Measurements from ENCODE around the gene GNAQ. TPM values are rescaled to one million over a fixed set of nuclear protein-coding genes. Genes with fewer than 3 reads are reported as not detected.

Gene GNAQ
- total RNA-seq, 5 donors from 2014 or later (not counting 1 experiment from before 2014, with no cell fraction given) = 29.3 to 48.4 (median 38.3) TPM

- Histone ChIP-seq H3K4me1 (ENCODE audit: control insufficient read depth in 1 of 2, extremely low read depth in 1 of 2, insufficient read depth in 2 of 2, low read length in 2 of 2) (peaks cover 2 to 21% of the 10 kb centered on the region in 2 experiments), H3K27ac (ENCODE audit: low read length) (no peak overlapping the region), H3K4me3 (ENCODE audit: control insufficient read depth in 1 of 2, extremely low read depth in 1 of 2, low read length in 1 of 2) (no peak overlapping the region), H3K27me3 (replicated peaks in 1 of 2; ENCODE audit: control insufficient read depth in 2 of 2, extremely low read depth in 1 of 2, insufficient read depth in 2 of 2, low read length in 1 of 2) (no peaks in the 10 kb centered on the region), H3K36me3 (ENCODE audit: control insufficient read depth in 2 of 2, extremely low read depth in 1 of 2, insufficient read depth in 1 of 2, low read length in 1 of 2) (peaks cover 0 to 3% of the 10 kb centered on the region in 2 donors), H3K9me3 (no peaks in the 10 kb centered on the region)
- ChIA-PET POLR2A (interaction anchor here in 1 of 2 donors (0.6 kb wide), 1 partner anchor 97 kb away, joined by 3 read pairs; no protein-coding TSS in a partner anchor), CTCF (interaction anchor here (1.2 to 1.8 kb wide), 3 partner anchors 26 to 32 kb away, joined by 3 to 5 read pairs (median 5); no protein-coding TSS in a partner anchor)
- H3K4me3 Mint-ChIP-seq = no peak overlapping the region
- peaks cover 64 to 79% (median 72%) of the 10 kb centered on the region in 3 donors for H3K4me1 Mint-ChIP-seq
- no peak for ATAC-seq (replicated peaks in 1 of 4)
- H3K36me3 Mint-ChIP-seq = peaks cover 10% of the 10 kb centered on the region
- H3K27me3 Mint-ChIP-seq = no peaks in the 10 kb centered on the region
- H3K9me3 Mint-ChIP-seq = no peaks in the 10 kb centered on the region
- no peak for DNase-seq
- H3K27ac Mint-ChIP-seq = no peak overlapping the region
- 100% methylated on average over 2 of the region's 4 CpGs for WGBS (ENCODE audit: insufficient coverage)
Observed at GRCh38 chr9:78003730-78004129, 27.9 kb downstream of the GNAQ start.

GRCh38 chr9:78001946-78002731, 29.5 kb downstream of the GNAQ start:
- no peak for DNase-seq
- H3K9me3 ChIP-seq = no peaks in the 10 kb centered on the region
- H3K9me3 Mint-ChIP-seq = no peaks in the 10 kb centered on the region
- H3K27ac ChIP-seq (ENCODE audit: low read length) = no peak overlapping the region
- no peak overlapping the region for H3K4me3 Mint-ChIP-seq
- H3K36me3 Mint-ChIP-seq = peaks cover 20% of the 10 kb centered on the region
- no peaks in the 10 kb centered on the region for H3K27me3 Mint-ChIP-seq
- POLR2A ChIA-PET = interaction anchor here in 1 of 2 donors (0.7 kb wide), 1 partner anchor 676 kb away, joined by 3 read pairs; no protein-coding TSS in a partner anchor
- ATAC-seq (replicated peaks in 1 of 4) = no peak
- no peaks in the 10 kb centered on the region for H3K27me3 ChIP-seq (replicated peaks in 1 of 2; ENCODE audit: control insufficient read depth in 2 of 2, extremely low read depth in 1 of 2, insufficient read depth in 2 of 2, low read length in 1 of 2)
- CTCF ChIA-PET = interaction anchor here in 1 of 2 donors (0.7 to 0.8 kb wide), 4 partner anchors 17 to 160 kb away, joined by 3 read pairs; no protein-coding TSS in a partner anchor
- 83% methylated on average over 2 of the region's 4 CpGs for WGBS (ENCODE audit: insufficient coverage)
- peaks cover 0 to 3% of the 10 kb centered on the region in 2 donors for H3K36me3 ChIP-seq (ENCODE audit: control insufficient read depth in 2 of 2, extremely low read depth in 1 of 2, insufficient read depth in 1 of 2, low read length in 1 of 2)
- no peak overlapping the region for H3K4me3 ChIP-seq (ENCODE audit: control insufficient read depth in 1 of 2, extremely low read depth in 1 of 2, low read length in 1 of 2)
- H3K27ac Mint-ChIP-seq = peak overlapping the region in 1 of 2 donors; percentile 11
- H3K4me1 ChIP-seq (ENCODE audit: control insufficient read depth in 1 of 2, extremely low read depth in 1 of 2, insufficient read depth in 2 of 2, low read length in 2 of 2) = peaks cover 6 to 17% of the 10 kb centered on the region in 2 experiments
- peaks cover 69 to 86% (median 71%) of the 10 kb centered on the region in 3 donors for H3K4me1 Mint-ChIP-seq

- H3K27ac ChIP-seq (ENCODE audit: low read length) = no peak overlapping the region
- no CpG with 5 or more reads among the region's 2 CpGs for WGBS (ENCODE audit: insufficient coverage)
- Mint-ChIP-seq H3K9me3 (no peaks in the 10 kb centered on the region), H3K4me3 (no peak overlapping the region), H3K27ac (no peak overlapping the region), H3K36me3 (peaks cover 25% of the 10 kb centered on the region), H3K4me1 (peaks cover 63 to 73% (median 66%) of the 10 kb centered on the region in 3 donors), H3K27me3 (no peaks in the 10 kb centered on the region)
- ChIA-PET CTCF (no interaction called here), POLR2A (interaction anchor here in 1 of 2 donors (0.6 kb wide), 1 partner anchor 55 kb away, joined by 3 read pairs; no protein-coding TSS in a partner anchor)
- DNase-seq (no peak), ATAC-seq (replicated peaks in 1 of 4) (peak in 1 of 4 experiments; percentile 61)
- no peaks in the 10 kb centered on the region for H3K27me3 ChIP-seq (replicated peaks in 1 of 2; ENCODE audit: control insufficient read depth in 2 of 2, extremely low read depth in 1 of 2, insufficient read depth in 2 of 2, low read length in 1 of 2)
- no peaks in the 10 kb centered on the region for H3K9me3 ChIP-seq
- H3K4me3 ChIP-seq (ENCODE audit: control insufficient read depth in 1 of 2, extremely low read depth in 1 of 2, low read length in 1 of 2) = no peak overlapping the region
- H3K4me1 ChIP-seq (ENCODE audit: control insufficient read depth in 1 of 2, extremely low read depth in 1 of 2, insufficient read depth in 2 of 2, low read length in 2 of 2) = peaks cover 6 to 14% of the 10 kb centered on the region in 2 experiments
- H3K36me3 ChIP-seq (ENCODE audit: control insufficient read depth in 2 of 2, extremely low read depth in 1 of 2, insufficient read depth in 1 of 2, low read length in 1 of 2) = peaks cover 0 to under 1% of the 10 kb centered on the region in 2 donors
Observed at GRCh38 chr9:78000221-78000620, 31.4 kb downstream of the GNAQ start.

- Histone ChIP-seq H3K4me3 (ENCODE audit: control insufficient read depth in 1 of 2, extremely low read depth in 1 of 2, low read length in 1 of 2) (no peak overlapping the region), H3K36me3 (ENCODE audit: control insufficient read depth in 2 of 2, extremely low read depth in 1 of 2, insufficient read depth in 1 of 2, low read length in 1 of 2) (no peaks in the 10 kb centered on the region), H3K27ac (ENCODE audit: low read length) (no peak overlapping the region), H3K9me3 (no peaks in the 10 kb centered on the region), H3K27me3 (replicated peaks in 1 of 2; ENCODE audit: control insufficient read depth in 2 of 2, extremely low read depth in 1 of 2, insufficient read depth in 2 of 2, low read length in 1 of 2) (no peaks in the 10 kb centered on the region), H3K4me1 (ENCODE audit: control insufficient read depth in 1 of 2, extremely low read depth in 1 of 2, insufficient read depth in 2 of 2, low read length in 2 of 2) (peaks cover 6 to 14% of the 10 kb centered on the region in 2 experiments)
- H3K4me1 Mint-ChIP-seq = peaks cover 61 to 71% (median 61%) of the 10 kb centered on the region in 3 donors
- ATAC-seq (replicated peaks in 1 of 4) = no peak
- no peaks in the 10 kb centered on the region for H3K9me3 Mint-ChIP-seq
- CTCF ChIA-PET = interaction anchor here in 1 of 2 donors (0.5 kb wide), 1 partner anchor 230 kb away, joined by 3 read pairs; no protein-coding TSS in a partner anchor
- no peak overlapping the region for H3K27ac Mint-ChIP-seq
- no peaks in the 10 kb centered on the region for H3K27me3 Mint-ChIP-seq
- DNase-seq = no peak
- no CpG with 5 or more reads among the region's 2 CpGs for WGBS (ENCODE audit: insufficient coverage)
- H3K36me3 Mint-ChIP-seq = peaks cover 21% of the 10 kb centered on the region
- POLR2A ChIA-PET = no interaction called here
- no peak overlapping the region for H3K4me3 Mint-ChIP-seq
Observed at GRCh38 chr9:77999231-77999631, 32.4 kb downstream of the GNAQ start.

GRCh38 chr9:77997611-77998284, 33.9 kb downstream of the GNAQ start:
- ATAC-seq (replicated peaks in 1 of 4) = no peak
- no peaks in the 10 kb centered on the region for H3K36me3 ChIP-seq (ENCODE audit: control insufficient read depth in 2 of 2, extremely low read depth in 1 of 2, insufficient read depth in 1 of 2, low read length in 1 of 2)
- peaks cover 6 to 13% of the 10 kb centered on the region in 2 experiments for H3K4me1 ChIP-seq (ENCODE audit: control insufficient read depth in 1 of 2, extremely low read depth in 1 of 2, insufficient read depth in 2 of 2, low read length in 2 of 2)
- Mint-ChIP-seq H3K4me3 (no peak overlapping the region), H3K4me1 (peaks cover 50 to 65% (median 51%) of the 10 kb centered on the region in 3 donors), H3K9me3 (no peaks in the 10 kb centered on the region), H3K27me3 (no peaks in the 10 kb centered on the region), H3K27ac (no peak overlapping the region), H3K36me3 (peaks cover 21% of the 10 kb centered on the region)
- H3K9me3 ChIP-seq = no peaks in the 10 kb centered on the region
- DNase-seq = no peak
- POLR2A ChIA-PET = no interaction called here
- no peaks in the 10 kb centered on the region for H3K27me3 ChIP-seq (replicated peaks in 1 of 2; ENCODE audit: control insufficient read depth in 2 of 2, extremely low read depth in 1 of 2, insufficient read depth in 2 of 2, low read length in 1 of 2)
- CTCF ChIA-PET = interaction anchor here in 1 of 2 donors (1.1 kb wide), 1 partner anchor 12 kb away, joined by 3 read pairs; no protein-coding TSS in a partner anchor
- H3K4me3 ChIP-seq (ENCODE audit: control insufficient read depth in 1 of 2, extremely low read depth in 1 of 2, low read length in 1 of 2) = no peak overlapping the region
- H3K27ac ChIP-seq (ENCODE audit: low read length) = no peak overlapping the region
- 96% methylated on average over 12 of the region's 16 CpGs for WGBS (ENCODE audit: insufficient coverage)

DNA sequence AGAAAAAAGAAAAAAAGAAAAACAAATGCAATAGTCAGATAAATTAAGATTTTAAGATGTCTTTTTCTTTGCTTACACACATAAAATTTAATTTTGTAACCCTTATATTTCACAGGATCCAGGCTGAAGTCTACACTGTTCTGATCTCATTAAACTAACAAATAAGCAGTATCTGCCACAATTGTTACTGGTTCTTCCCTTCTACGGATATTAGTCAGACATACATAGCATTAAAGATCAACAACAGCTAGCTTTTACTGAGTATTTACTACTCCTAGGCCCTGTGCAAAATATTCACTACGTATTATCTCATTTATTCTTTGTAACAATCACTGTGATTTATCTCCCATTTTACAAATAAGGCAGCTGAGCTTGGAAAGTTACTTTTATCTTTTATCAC, 34.9 kb downstream of the GNAQ start:
- ATAC-seq (replicated peaks in 1 of 4) (no peak), DNase-seq (no peak)
- no peak overlapping the region for H3K4me3 ChIP-seq (ENCODE audit: control insufficient read depth in 1 of 2, extremely low read depth in 1 of 2, low read length in 1 of 2)
- peaks cover 4 to 8% of the 10 kb centered on the region in 2 experiments for H3K4me1 ChIP-seq (ENCODE audit: control insufficient read depth in 1 of 2, extremely low read depth in 1 of 2, insufficient read depth in 2 of 2, low read length in 2 of 2)
- ChIA-PET CTCF (interaction anchor here in 1 of 2 donors (1.1 kb wide), 1 partner anchor 10 kb away, joined by 3 read pairs; no protein-coding TSS in a partner anchor), POLR2A (interaction anchor here in 1 of 2 donors (0.6 kb wide), 1 partner anchor 231 kb away, joined by 5 read pairs; no protein-coding TSS in a partner anchor)
- peaks cover 45 to 55% (median 45%) of the 10 kb centered on the region in 3 donors for H3K4me1 Mint-ChIP-seq
- H3K36me3 Mint-ChIP-seq = peaks cover 26% of the 10 kb centered on the region
- H3K27ac ChIP-seq (ENCODE audit: low read length) = no peak overlapping the region
- H3K9me3 Mint-ChIP-seq = no peaks in the 10 kb centered on the region
- no peak overlapping the region for H3K27ac Mint-ChIP-seq
- H3K27me3 Mint-ChIP-seq = no peaks in the 10 kb centered on the region
- no peaks in the 10 kb centered on the region for H3K27me3 ChIP-seq (replicated peaks in 1 of 2; ENCODE audit: control insufficient read depth in 2 of 2, extremely low read depth in 1 of 2, insufficient read depth in 2 of 2, low read length in 1 of 2)
- 94% methylated on average over 2 of the region's 2 CpGs for WGBS (ENCODE audit: insufficient coverage)
- H3K9me3 ChIP-seq = no peaks in the 10 kb centered on the region
- no peaks in the 10 kb centered on the region for H3K36me3 ChIP-seq (ENCODE audit: control insufficient read depth in 2 of 2, extremely low read depth in 1 of 2, insufficient read depth in 1 of 2, low read length in 1 of 2)
- H3K4me3 Mint-ChIP-seq = no peak overlapping the region
